HEK293 (cell line): ENCODE results near the gene LAMA5.

Experiments used
- GLI2 ChIP-seq: fragments of 450-650 bp; formaldehyde crosslinking; IDR thresholded peaks from 2 replicates; pipeline ENCODE4; 2017; ENCODE audit warnings: missing biosample characterization, missing genetic modification characterization, low read depth, borderline replicate concordance
- GLIS2 ChIP-seq: fragments of 450-650 bp; formaldehyde crosslinking; IDR thresholded peaks from 2 replicates; pipeline ENCODE4 v1.5.1; 2016; ENCODE audit warnings: missing biosample characterization, missing genetic modification characterization
- HOXA7 ChIP-seq: sonication (generic); formaldehyde crosslinking; IDR thresholded peaks from 2 replicates; pipeline ENCODE4 v1.8.1; 2022; ENCODE audit warnings: missing genetic modification reagents, borderline replicate concordance
- KLF8 ChIP-seq: fragments of 450-650 bp; formaldehyde crosslinking; IDR thresholded peaks from 2 replicates; pipeline ENCODE4 v1.5.1; 2016; ENCODE audit warnings: missing biosample characterization, missing genetic modification characterization
- MEIS1 ChIP-seq: sonication (generic); formaldehyde crosslinking; IDR thresholded peaks from 2 replicates; pipeline ENCODE4 v1.8.1; 2022; ENCODE audit warnings: missing genetic modification reagents, mild to moderate bottlenecking, borderline replicate concordance
- REST ChIP-seq: fragments of 450-650 bp; formaldehyde crosslinking; IDR thresholded peaks from 2 replicates; pipeline ENCODE4 v1.5.1; 2016; ENCODE audit warnings: missing biosample characterization, missing genetic modification characterization
- SCRT1 ChIP-seq: fragments of 450-650 bp; formaldehyde crosslinking; IDR thresholded peaks from 2 replicates; pipeline ENCODE4 v1.5.1; 2016; ENCODE audit warnings: missing biosample characterization, missing genetic modification characterization, borderline replicate concordance
- ZBTB21 ChIP-seq: fragments of 450-650 bp; formaldehyde crosslinking; IDR thresholded peaks from 2 replicates; pipeline ENCODE4 v1.5.1; 2017; ENCODE audit warnings: missing biosample characterization, missing genetic modification characterization
- ZBTB7A ChIP-seq: fragments of 450-650 bp; formaldehyde crosslinking; IDR thresholded peaks from 2 replicates; pipeline ENCODE4 v1.5.1; 2016; ENCODE audit warnings: low read depth, missing biosample characterization, missing genetic modification characterization
- ZEB2 ChIP-seq: fragments of 450-650 bp; formaldehyde crosslinking; IDR thresholded peaks from 2 replicates; pipeline ENCODE4 v1.5.1; 2016; ENCODE audit warnings: missing biosample characterization, missing genetic modification characterization
- ZFP37 ChIP-seq: fragments of 450-650 bp; formaldehyde crosslinking; IDR thresholded peaks from 2 replicates; pipeline ENCODE4 v1.5.1; 2016; ENCODE audit warnings: missing biosample characterization, missing genetic modification characterization
- ZNF146 ChIP-seq: fragments of 450-650 bp; formaldehyde crosslinking; IDR thresholded peaks from 2 replicates; pipeline ENCODE4 v1.5.1; 2016; ENCODE audit warnings: missing biosample characterization, missing genetic modification characterization
- ZNF175 ChIP-seq: fragments of 450-650 bp; formaldehyde crosslinking; IDR thresholded peaks from 2 replicates; pipeline ENCODE4 v1.5.1; 2016; ENCODE audit warnings: missing biosample characterization, missing genetic modification characterization
- ZNF202 ChIP-seq: fragments of 450-650 bp; formaldehyde crosslinking; IDR thresholded peaks from 2 replicates; pipeline ENCODE4 v1.5.1; 2016; ENCODE audit warnings: missing biosample characterization, missing genetic modification characterization, borderline replicate concordance
- ZNF23 ChIP-seq: fragments of 450-650 bp; formaldehyde crosslinking; IDR thresholded peaks from 2 replicates; pipeline ENCODE4 v1.5.1; 2016; ENCODE audit warnings: missing biosample characterization, missing genetic modification characterization, borderline replicate concordance
- ZNF426 ChIP-seq: fragments of 450-650 bp; formaldehyde crosslinking; IDR thresholded peaks from 2 replicates; pipeline ENCODE4 v1.5.1; 2017; ENCODE audit warnings: missing biosample characterization, missing genetic modification characterization, mild to moderate bottlenecking, inconsistent platforms, moderate library complexity
- ZNF513 ChIP-seq: fragments of 450-650 bp; IDR thresholded peaks from 2 replicates; pipeline ENCODE4 v1.5.1; 2018; ENCODE audit warnings: missing biosample characterization, missing genetic modification characterization
- ZNF529 ChIP-seq: fragments of 450-650 bp; formaldehyde crosslinking; IDR thresholded peaks from 2 replicates; pipeline ENCODE4 v1.5.1; 2017; ENCODE audit warnings: missing genetic modification characterization, missing biosample characterization; ENCODE audit not compliant: insufficient replicate concordance
- ZNF544 ChIP-seq: fragments of 450-650 bp; formaldehyde crosslinking; IDR thresholded peaks from 2 replicates; pipeline ENCODE4 v1.5.0; 2017; ENCODE audit warnings: missing biosample characterization, missing genetic modification characterization
- ZNF549 ChIP-seq: fragments of 450-650 bp; IDR thresholded peaks from 2 replicates; pipeline ENCODE4 v1.5.1; 2018; ENCODE audit warnings: missing biosample characterization, missing genetic modification characterization, mild to moderate bottlenecking, inconsistent platforms, moderate library complexity
- ZNF626 ChIP-seq: fragments of 450-650 bp; sonication (Bioruptor Pico); formaldehyde crosslinking; IDR thresholded peaks from 2 replicates; pipeline ENCODE4 v1.5.1; 2018; ENCODE audit warnings: missing biosample characterization, missing genetic modification characterization, inconsistent platforms
- ZNF629 ChIP-seq: fragments of 450-650 bp; formaldehyde crosslinking; IDR thresholded peaks from 2 replicates; pipeline ENCODE4 v1.5.1; 2017; ENCODE audit warnings: missing biosample characterization, missing genetic modification characterization
- ZSCAN23 ChIP-seq: fragments of 450-650 bp; formaldehyde crosslinking; IDR thresholded peaks from 2 replicates; pipeline ENCODE4 v1.5.1; 2016; ENCODE audit warnings: missing biosample characterization, missing genetic modification characterization
- TF ChIP-seq, protein P1 (sequence below): fragments of 450-650 bp; formaldehyde crosslinking; IDR thresholded peaks from 2 replicates; pipeline ENCODE4 v1.5.1; 2016; ENCODE audit warnings: missing biosample characterization, missing genetic modification characterization, borderline replicate concordance
- TF ChIP-seq, protein P2 (sequence below): fragments of 450-650 bp; formaldehyde crosslinking; IDR thresholded peaks from 2 replicates; pipeline ENCODE4 v1.5.1; 2016; ENCODE audit warnings: missing biosample characterization, missing genetic modification characterization

The LAMA5 gene

DNA sequence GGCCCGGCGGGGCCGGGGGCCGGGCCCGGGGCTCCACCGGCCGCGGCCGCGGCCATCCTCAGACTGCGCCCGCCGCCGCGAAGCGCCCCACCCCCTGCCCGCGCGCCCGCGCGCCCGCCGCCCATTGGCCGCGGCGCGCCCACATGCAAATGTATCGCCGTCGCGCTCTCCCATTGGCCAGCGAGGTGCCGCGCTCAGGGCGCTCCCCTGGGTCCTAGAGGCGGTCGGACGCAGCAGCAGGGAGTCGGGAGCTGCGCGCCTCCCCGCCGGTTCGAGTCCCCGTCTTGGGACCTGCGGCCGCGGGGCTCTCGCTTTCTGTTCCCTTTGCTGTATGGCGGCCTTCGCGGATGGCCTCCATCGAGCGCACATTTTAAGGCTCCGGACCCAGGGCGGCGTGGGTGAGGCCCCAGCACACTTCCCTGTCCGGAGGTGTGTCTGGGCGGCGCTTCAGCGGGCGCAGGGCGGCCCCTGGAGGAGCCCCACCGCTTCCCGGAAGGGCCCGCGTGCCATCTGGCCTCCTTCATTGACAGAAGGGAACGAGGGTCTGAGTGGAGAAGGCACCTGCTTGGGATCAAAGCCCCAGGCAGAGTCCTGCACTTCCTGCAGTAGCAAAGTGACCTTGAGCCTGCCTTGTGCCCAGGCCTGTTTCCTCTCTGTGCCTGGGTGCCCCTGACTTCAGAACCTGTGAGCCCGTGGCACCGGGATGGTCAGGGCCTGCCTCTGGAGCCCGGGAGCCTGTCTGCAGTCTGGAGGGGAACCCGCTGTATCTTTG, 40.3 kb upstream of the LAMA5 start, which contains the start of gene CABLES2 (continued):
- TF ChIP-seq GLIS2 (tag by site-specific recombination) (peak; percentile 89), ZNF146 (peak; percentile 16; the same call in 1 of the 2 replicates), SCRT1 (tag by site-specific recombination) (no peak), MEIS1 (CRISPR knock-in tag) (no peak), ZNF513 (0 out of 2 replicates have a peak, but pooled peaks have one; percentile 23), KLF8 (tag by site-specific recombination) (peak; percentile 90), ZNF626 (tag by site-specific recombination) (no peak), ZNF23 (tag by site-specific recombination) (no peak), REST (tag by site-specific recombination) (no peak), ZNF529 (tag by site-specific recombination) (no peak), ZEB2 (tag by site-specific recombination) (peak; percentile 86), ZBTB7A (tag by site-specific recombination) (peak; percentile 96), ZSCAN23 (tag by site-specific recombination) (peak; percentile 84), ZBTB21 (no peak), ZNF544 (tag by site-specific recombination) (no peak), ZNF202 (no peak), HOXA7 (CRISPR knock-in tag) (no peak), ZFP37 (tag by site-specific recombination) (peak; percentile 78; the same call in 1 of the 2 replicates), ZNF629 (peak; percentile 75), ZNF426 (tag by site-specific recombination) (no peak), GLI2 (tag by site-specific recombination) (no peak), ZNF549 (no peak), ZNF175 (tag by site-specific recombination) (no peak)
- TF ChIP-seq, protein P1, sequence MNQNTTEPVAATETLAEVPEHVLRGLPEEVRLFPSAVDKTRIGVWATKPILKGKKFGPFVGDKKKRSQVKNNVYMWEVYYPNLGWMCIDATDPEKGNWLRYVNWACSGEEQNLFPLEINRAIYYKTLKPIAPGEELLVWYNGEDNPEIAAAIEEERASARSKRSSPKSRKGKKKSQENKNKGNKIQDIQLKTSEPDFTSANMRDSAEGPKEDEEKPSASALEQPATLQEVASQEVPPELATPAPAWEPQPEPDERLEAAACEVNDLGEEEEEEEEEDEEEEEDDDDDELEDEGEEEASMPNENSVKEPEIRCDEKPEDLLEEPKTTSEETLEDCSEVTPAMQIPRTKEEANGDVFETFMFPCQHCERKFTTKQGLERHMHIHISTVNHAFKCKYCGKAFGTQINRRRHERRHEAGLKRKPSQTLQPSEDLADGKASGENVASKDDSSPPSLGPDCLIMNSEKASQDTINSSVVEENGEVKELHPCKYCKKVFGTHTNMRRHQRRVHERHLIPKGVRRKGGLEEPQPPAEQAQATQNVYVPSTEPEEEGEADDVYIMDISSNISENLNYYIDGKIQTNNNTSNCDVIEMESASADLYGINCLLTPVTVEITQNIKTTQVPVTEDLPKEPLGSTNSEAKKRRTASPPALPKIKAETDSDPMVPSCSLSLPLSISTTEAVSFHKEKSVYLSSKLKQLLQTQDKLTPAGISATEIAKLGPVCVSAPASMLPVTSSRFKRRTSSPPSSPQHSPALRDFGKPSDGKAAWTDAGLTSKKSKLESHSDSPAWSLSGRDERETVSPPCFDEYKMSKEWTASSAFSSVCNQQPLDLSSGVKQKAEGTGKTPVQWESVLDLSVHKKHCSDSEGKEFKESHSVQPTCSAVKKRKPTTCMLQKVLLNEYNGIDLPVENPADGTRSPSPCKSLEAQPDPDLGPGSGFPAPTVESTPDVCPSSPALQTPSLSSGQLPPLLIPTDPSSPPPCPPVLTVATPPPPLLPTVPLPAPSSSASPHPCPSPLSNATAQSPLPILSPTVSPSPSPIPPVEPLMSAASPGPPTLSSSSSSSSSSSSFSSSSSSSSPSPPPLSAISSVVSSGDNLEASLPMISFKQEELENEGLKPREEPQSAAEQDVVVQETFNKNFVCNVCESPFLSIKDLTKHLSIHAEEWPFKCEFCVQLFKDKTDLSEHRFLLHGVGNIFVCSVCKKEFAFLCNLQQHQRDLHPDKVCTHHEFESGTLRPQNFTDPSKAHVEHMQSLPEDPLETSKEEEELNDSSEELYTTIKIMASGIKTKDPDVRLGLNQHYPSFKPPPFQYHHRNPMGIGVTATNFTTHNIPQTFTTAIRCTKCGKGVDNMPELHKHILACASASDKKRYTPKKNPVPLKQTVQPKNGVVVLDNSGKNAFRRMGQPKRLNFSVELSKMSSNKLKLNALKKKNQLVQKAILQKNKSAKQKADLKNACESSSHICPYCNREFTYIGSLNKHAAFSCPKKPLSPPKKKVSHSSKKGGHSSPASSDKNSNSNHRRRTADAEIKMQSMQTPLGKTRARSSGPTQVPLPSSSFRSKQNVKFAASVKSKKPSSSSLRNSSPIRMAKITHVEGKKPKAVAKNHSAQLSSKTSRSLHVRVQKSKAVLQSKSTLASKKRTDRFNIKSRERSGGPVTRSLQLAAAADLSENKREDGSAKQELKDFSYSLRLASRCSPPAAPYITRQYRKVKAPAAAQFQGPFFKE (tag by site-specific recombination): no peak
- TF ChIP-seq, protein P2, sequence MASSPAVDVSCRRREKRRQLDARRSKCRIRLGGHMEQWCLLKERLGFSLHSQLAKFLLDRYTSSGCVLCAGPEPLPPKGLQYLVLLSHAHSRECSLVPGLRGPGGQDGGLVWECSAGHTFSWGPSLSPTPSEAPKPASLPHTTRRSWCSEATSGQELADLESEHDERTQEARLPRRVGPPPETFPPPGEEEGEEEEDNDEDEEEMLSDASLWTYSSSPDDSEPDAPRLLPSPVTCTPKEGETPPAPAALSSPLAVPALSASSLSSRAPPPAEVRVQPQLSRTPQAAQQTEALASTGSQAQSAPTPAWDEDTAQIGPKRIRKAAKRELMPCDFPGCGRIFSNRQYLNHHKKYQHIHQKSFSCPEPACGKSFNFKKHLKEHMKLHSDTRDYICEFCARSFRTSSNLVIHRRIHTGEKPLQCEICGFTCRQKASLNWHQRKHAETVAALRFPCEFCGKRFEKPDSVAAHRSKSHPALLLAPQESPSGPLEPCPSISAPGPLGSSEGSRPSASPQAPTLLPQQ (tag by site-specific recombination): peak; percentile 91
